ENCODE results near the gene TMOD3.
"Not testable (repeated sequence)": the region's sequence is repeated elsewhere in the genome, so short reads cannot be mapped to it uniquely, and the experiment has no call there.

Gene TMOD3

GRCh38 chr15:51865317-51865716, 35.9 kb downstream of the TMOD3 start:
- DNase-seq = no peak

- DNase-seq = no peak
Observed at GRCh38 chr15:51866161-51866560, 36.7 kb downstream of the TMOD3 start.

- no peak for DNase-seq
Observed at GRCh38 chr15:51866751-51867150, 37.3 kb downstream of the TMOD3 start.

GRCh38 chr15:51869060-51869421, 39.6 kb downstream of the TMOD3 start:
- no peak for DNase-seq

- DNase-seq = no peak
Observed at GRCh38 chr15:51870774-51871173, 41.3 kb downstream of the TMOD3 start.

GRCh38 chr15:51874751-51875644, 45.5 kb downstream of the TMOD3 start:
- no peak for DNase-seq

GRCh38 chr15:51876169-51876568, 46.7 kb downstream of the TMOD3 start:
- DNase-seq = no peak

GRCh38 chr15:51878446-51879386, 49.3 kb downstream of the TMOD3 start:
- no peak for DNase-seq

GRCh38 chr15:51879555-51879954, 50.1 kb downstream of the TMOD3 start:
- no peak for DNase-seq

- DNase-seq = no peak
Observed at GRCh38 chr15:51883271-51883837, 53.9 kb downstream of the TMOD3 start.

- no peak for DNase-seq
Observed at GRCh38 chr15:51884041-51884440, 54.6 kb downstream of the TMOD3 start.

GRCh38 chr15:51884517-51885236, 55.2 kb downstream of the TMOD3 start:
- DNase-seq = no peak

GRCh38 chr15:51885758-51886157, 56.3 kb downstream of the TMOD3 start:
- DNase-seq = not testable (repeated sequence)

GRCh38 chr15:51887887-51888592, 58.6 kb downstream of the TMOD3 start:
- DNase-seq = no peak

GRCh38 chr15:51888593-51889195, 59.2 kb downstream of the TMOD3 start:
- DNase-seq = no peak

- no peak for DNase-seq
Observed at GRCh38 chr15:51889486-51889885, 60.0 kb downstream of the TMOD3 start.

GRCh38 chr15:51904421-51904820, 75.0 kb downstream of the TMOD3 start:
- DNase-seq = no peak

GRCh38 chr15:51904931-51905330, 75.5 kb downstream of the TMOD3 start:
- no peak for DNase-seq

GRCh38 chr15:51907136-51907862, 77.8 kb downstream of the TMOD3 start:
- no peak for DNase-seq

GRCh38 chr15:51908316-51908715, 78.9 kb downstream of the TMOD3 start:
- DNase-seq = no peak

- no peak for DNase-seq
Observed at GRCh38 chr15:51909584-51909983, 80.1 kb downstream of the TMOD3 start.

All from NCI-H1930 (cell line).